Measurements from ENCODE around the gene TAF10. TPM values are rescaled to one million over a fixed set of nuclear protein-coding genes. Genes with fewer than 3 reads are reported as not detected.

TAF10 gene
- total and polyA plus RNA-seq, 4 donors: 10.5 to 58.1 (median 31.5) TPM

GRCh38 chr11:6565325-6565724, 46.7 kb downstream of the TAF10 start:
- TF ChIP-seq FOXA1 (IDR thresholded peaks at IDR 0.05): no peak
- no peak for TF ChIP-seq YY1 (IDR thresholded peaks at IDR 0.05)
- TF ChIP-seq TAF1 (conservative IDR thresholded peaks at IDR 0.05): no peak
- no peak for TF ChIP-seq MAX (IDR thresholded peaks at IDR 0.05)
- no peak for TF ChIP-seq RXRA (IDR thresholded peaks at IDR 0.05)
- TF ChIP-seq GABPA (IDR thresholded peaks at IDR 0.05 in 1 of 2, conservative IDR thresholded peaks at IDR 0.05 in 1 of 2): no peak
- TF ChIP-seq NR2F2 (IDR thresholded peaks at IDR 0.05): no peak
- no peak for TF ChIP-seq CTCF (IDR thresholded peaks at IDR 0.05; ENCODE audit: low read depth, low read length, missing input control)
- TF ChIP-seq HNF4G (IDR thresholded peaks at IDR 0.05): no peak
- TF ChIP-seq FOXA2 (IDR thresholded peaks at IDR 0.05): no peak
- no peak for TF ChIP-seq JUND (IDR thresholded peaks at IDR 0.05)
- TF ChIP-seq ATF3 (IDR thresholded peaks at IDR 0.05): no peak
- 92% methylated on average over 2 of the region's 2 CpGs for WGBS
- no peak overlapping the region for H3K9ac ChIP-seq (ENCODE audit: low read depth in 1 of 2, low read length in 2 of 2)
- H3K9me3 ChIP-seq (ENCODE audit: control insufficient read depth in 4 of 4, low read length in 3 of 4): no peaks in the 10 kb centered on the region
- no peaks in the 10 kb centered on the region for H3K27me3 ChIP-seq (ENCODE audit: control insufficient read depth in 4 of 4, insufficient read depth in 4 of 4, low read length in 3 of 4)
- H3K4me3 ChIP-seq (ENCODE audit: low read depth in 1 of 3, low read length in 3 of 3): no peak overlapping the region
- no peaks in the 10 kb centered on the region for H3K36me3 ChIP-seq (ENCODE audit: control insufficient read depth in 4 of 4, insufficient read depth in 3 of 4, low read depth in 1 of 4, low read length in 3 of 4)
- no peak for DNase-seq (ENCODE audit: low spot score)
- no peak overlapping the region for H3K27ac ChIP-seq (ENCODE audit: low read depth in 1 of 2, low read length in 2 of 2)
- peaks cover 3 to 30% (median 26%) of the 10 kb centered on the region in 4 donors for H3K4me1 ChIP-seq (ENCODE audit: control insufficient read depth in 4 of 4, insufficient read depth in 4 of 4, low read length in 3 of 4)

GRCh38 chr11:6563667-6564066, 48.3 kb downstream of the TAF10 start:
- no peak for DNase-seq (ENCODE audit: low spot score)

GRCh38 chr11:6563121-6563619, 48.8 kb downstream of the TAF10 start:
- 100% methylated on average over 4 of the region's 4 CpGs for WGBS
- TF ChIP-seq FOXA2 (IDR thresholded peaks at IDR 0.05) (no peak), MAX (IDR thresholded peaks at IDR 0.05) (no peak), JUND (IDR thresholded peaks at IDR 0.05) (no peak), RAD21 (IDR thresholded peaks at IDR 0.05) (no peak), HNF4A (conservative IDR thresholded peaks at IDR 0.05) (no peak), HNF4G (IDR thresholded peaks at IDR 0.05) (no peak), REST (IDR thresholded peaks at IDR 0.05) (no peak), GABPA (IDR thresholded peaks at IDR 0.05 in 1 of 2, conservative IDR thresholded peaks at IDR 0.05 in 1 of 2) (no peak), YY1 (IDR thresholded peaks at IDR 0.05) (no peak), RXRA (IDR thresholded peaks at IDR 0.05) (no peak), TAF1 (conservative IDR thresholded peaks at IDR 0.05) (no peak), SP1 (IDR thresholded peaks at IDR 0.05) (no peak), ATF3 (IDR thresholded peaks at IDR 0.05) (no peak), FOXA1 (IDR thresholded peaks at IDR 0.05) (no peak), ZBTB33 (IDR thresholded peaks at IDR 0.05) (no peak)
- H3K27me3 ChIP-seq (ENCODE audit: control insufficient read depth in 4 of 4, insufficient read depth in 4 of 4, low read length in 3 of 4): no peaks in the 10 kb centered on the region

More at GRCh38 chr11:6563667-6564066, 48.3 kb downstream of the TAF10 start:
- Histone ChIP-seq H3K27ac (ENCODE audit: low read depth in 1 of 2, low read length in 2 of 2) (no peak overlapping the region), H3K4me1 (ENCODE audit: control insufficient read depth in 4 of 4, insufficient read depth in 4 of 4, low read length in 3 of 4) (peaks cover 3 to 26% (median 23%) of the 10 kb centered on the region in 4 donors), H3K36me3 (ENCODE audit: control insufficient read depth in 4 of 4, insufficient read depth in 3 of 4, low read depth in 1 of 4, low read length in 3 of 4) (no peaks in the 10 kb centered on the region), H3K4me3 (ENCODE audit: low read depth in 1 of 3, low read length in 3 of 3) (no peak overlapping the region), H3K27me3 (ENCODE audit: control insufficient read depth in 4 of 4, insufficient read depth in 4 of 4, low read length in 3 of 4) (no peaks in the 10 kb centered on the region), H3K9ac (ENCODE audit: low read depth in 1 of 2, low read length in 2 of 2) (no peak overlapping the region), H3K9me3 (ENCODE audit: control insufficient read depth in 4 of 4, low read length in 3 of 4) (no peaks in the 10 kb centered on the region)
- TF ChIP-seq RAD21 (IDR thresholded peaks at IDR 0.05) (no peak), SP1 (IDR thresholded peaks at IDR 0.05) (no peak), GABPA (IDR thresholded peaks at IDR 0.05 in 1 of 2, conservative IDR thresholded peaks at IDR 0.05 in 1 of 2) (no peak)
- 84% methylated on average over 10 of the region's 10 CpGs for WGBS

More at GRCh38 chr11:6563121-6563619, 48.8 kb downstream of the TAF10 start:
- Histone ChIP-seq H3K4me1 (ENCODE audit: control insufficient read depth in 4 of 4, insufficient read depth in 4 of 4, low read length in 3 of 4) (peaks cover 2 to 21% (median 18%) of the 10 kb centered on the region in 4 donors), H3K9me3 (ENCODE audit: control insufficient read depth in 4 of 4, low read length in 3 of 4) (no peaks in the 10 kb centered on the region), H3K27ac (ENCODE audit: low read depth in 1 of 2, low read length in 2 of 2) (no peak overlapping the region), H3K36me3 (ENCODE audit: control insufficient read depth in 4 of 4, insufficient read depth in 3 of 4, low read depth in 1 of 4, low read length in 3 of 4) (no peaks in the 10 kb centered on the region), H3K9ac (ENCODE audit: low read depth in 1 of 2, low read length in 2 of 2) (no peak overlapping the region), H3K4me3 (ENCODE audit: low read depth in 1 of 3, low read length in 3 of 3) (no peak overlapping the region)
- peak; percentile 72 for DNase-seq (ENCODE audit: low spot score)
